Spleen (tissue), 11 donors: ENCODE measurements around the gene HOXD10. TPM values are rescaled to one million over a fixed set of nuclear protein-coding genes. Genes with fewer than 3 reads are reported as not detected.

Experiments used
- DNase-seq: peaks from one replicate; pipeline ENCODE4 v3.0.0-alpha.2; 2020
- H3K27ac ChIP-seq, 8 donors: fragments of 200-600 bp; sonication (generic) in 7 of 8; 1 replicate in 4 of 8; 2 replicates in 4 of 8; pipeline versions ENCODE4 v1.5.0 to v1.8.0; 2016 to 2021; ENCODE audit warnings: inconsistent platforms in 4 of 8, mild to moderate bottlenecking in 4 of 8, moderate library complexity in 1 of 8
- H3K27me3 ChIP-seq, 7 donors: fragments of 200-600 bp; sonication (generic) in 6 of 7; replicated peaks in 1 of 7; 1 replicate in 4 of 7; 2 replicates in 3 of 7; pipeline versions ENCODE4 v1.5.0 to v1.8.0; 2016 to 2021; ENCODE audit warnings: inconsistent platforms in 3 of 7, mild to moderate bottlenecking in 1 of 7
- H3K36me3 ChIP-seq, 6 donors: fragments of 200-600 bp; sonication (generic) in 5 of 6; 1 replicate in 4 of 6; 2 replicates in 2 of 6; pipeline versions ENCODE4 v1.5.0 to v1.8.0; 2016 to 2021; ENCODE audit warnings: inconsistent platforms in 2 of 6
- H3K4me1 ChIP-seq, 6 donors: fragments of 200-600 bp; sonication (generic) in 5 of 6; 1 replicate in 3 of 6; 2 replicates in 3 of 6; pipeline versions ENCODE4 v1.5.0 to v1.8.0; 2016 to 2021; ENCODE audit warnings: inconsistent platforms in 3 of 6
- H3K4me3 ChIP-seq, 8 donors: fragments of 200-600 bp; sonication (generic) in 7 of 8; 1 replicate in 4 of 8; 2 replicates in 4 of 8; pipeline versions ENCODE4 v1.5.0 to v1.8.0; 2016 to 2021; ENCODE audit warnings: inconsistent platforms in 4 of 8, mild to moderate bottlenecking in 4 of 8, moderate library complexity in 2 of 8
- H3K9me3 ChIP-seq, 8 donors: fragments of 200-600 bp; sonication (generic) in 7 of 8; 1 replicate in 4 of 8; 2 replicates in 4 of 8; pipeline versions ENCODE4 v1.5.0 to v1.8.0; 2016 to 2021; ENCODE audit warnings: inconsistent platforms in 4 of 8
- POLR2A ChIP-seq, 3 donors: fragments of 450-650 bp; IDR thresholded peaks; one replicate each; pipeline ENCODE4 v1.5.1; 2017; ENCODE audit warnings: antibody characterized with exemption in 3 of 3, mild to moderate bottlenecking in 1 of 3
- POLR2AphosphoS5 ChIP-seq, 3 donors: sonication (generic); formaldehyde crosslinking; IDR thresholded peaks; one replicate each; pipeline ENCODE4 v1.5.1; 2017; ENCODE audit warnings: antibody characterized with exemption in 3 of 3
- WGBS, 5 donors: extraction: QIAGEN DNeasy Blood & Tissue Kit in 3 of 5; methylation state at CpG; one replicate each; pipeline versions ENCODE4 v1.1.5 to v1.1.7; 2013 to 2018; 5-methylcytosine and 5-hydroxymethylcytosine counted together
- intact Hi-C: fragments of 100-400 bp; cut with DNase I; formaldehyde crosslinking; loops from one replicate; pipeline ENCODE4 v1.15.0; 2023; ENCODE audit warnings: low total_unique reads
- polyA plus RNA-seq, 3 donors: library from polyadenylated mRNA; stranded (reverse); fragments of 200-250 nt; gene quantifications; one replicate each; pipeline ENCODE4 v1.2.1, GENCODE V29; 2013
- total RNA-seq, 7 donors: library from RNA; depleted of rRNA in 3 of 7; stranded (reverse); fragments of >200 nt in 3 of 7; fragmentation: NEBNext Ultra II Directional in 4 of 7; extraction: Animal tissue kit (Norgen Biotek cat#: 25700) in 4 of 7; gene quantifications; one replicate each; pipeline versions ENCODE4 v1.1.0 to v1.2.1, GENCODE V29; 2016 to 2021
- TF ChIP-seq, protein P1 (sequence below), 11 experiments: fragments of 200-600 bp in 7 of 11; fragments of 450-650 bp in 4 of 11; sonication (generic) in 4 of 11; IDR thresholded peaks in 8 of 11; conservative IDR thresholded peaks in 3 of 11; 1 replicate in 7 of 11; 2 replicates in 4 of 11; pipeline versions ENCODE4 v1.4.0 to v1.8.0; 2016 to 2021; ENCODE audit warnings: antibody characterized with exemption in 11 of 11, inconsistent platforms in 4 of 11, mild to moderate bottlenecking in 1 of 11
- donor health status: healthy with polysubstance abuse.
- donor health status: DM: no; HTN: no; CAD: no; lungs with moderate emphysema.
- donor health status: DM: no; HTN: no; CAD: no.
- donor health status: Bipolar disorder and iron deficiency.
- donor health status: healthy.
- donor health status: DM: no; HTN: no; CAD: no.
- donor health status: DM: yes; HTN: yes; CAD: no.

The HOXD10 gene
- total and polyA plus RNA-seq, 10 donors, result 0.06 TPM; not detected in 9

- WGBS, 5 donors, result 15 to 22% (median 18%) methylated on average over 4 of the region's 4 CpGs
- no peaks in the 10 kb centered on the region for H3K36me3 ChIP-seq
- intact Hi-C loops, result loop anchor here (10.0 kb wide), 1 partner anchor 705 kb away; no protein-coding TSS in a partner anchor
- TF ChIP-seq POLR2A (IDR thresholded peaks at IDR 0.05) (no peak), POLR2AphosphoS5 (IDR thresholded peaks at IDR 0.05) (no peak)
- TF ChIP-seq, protein P1, sequence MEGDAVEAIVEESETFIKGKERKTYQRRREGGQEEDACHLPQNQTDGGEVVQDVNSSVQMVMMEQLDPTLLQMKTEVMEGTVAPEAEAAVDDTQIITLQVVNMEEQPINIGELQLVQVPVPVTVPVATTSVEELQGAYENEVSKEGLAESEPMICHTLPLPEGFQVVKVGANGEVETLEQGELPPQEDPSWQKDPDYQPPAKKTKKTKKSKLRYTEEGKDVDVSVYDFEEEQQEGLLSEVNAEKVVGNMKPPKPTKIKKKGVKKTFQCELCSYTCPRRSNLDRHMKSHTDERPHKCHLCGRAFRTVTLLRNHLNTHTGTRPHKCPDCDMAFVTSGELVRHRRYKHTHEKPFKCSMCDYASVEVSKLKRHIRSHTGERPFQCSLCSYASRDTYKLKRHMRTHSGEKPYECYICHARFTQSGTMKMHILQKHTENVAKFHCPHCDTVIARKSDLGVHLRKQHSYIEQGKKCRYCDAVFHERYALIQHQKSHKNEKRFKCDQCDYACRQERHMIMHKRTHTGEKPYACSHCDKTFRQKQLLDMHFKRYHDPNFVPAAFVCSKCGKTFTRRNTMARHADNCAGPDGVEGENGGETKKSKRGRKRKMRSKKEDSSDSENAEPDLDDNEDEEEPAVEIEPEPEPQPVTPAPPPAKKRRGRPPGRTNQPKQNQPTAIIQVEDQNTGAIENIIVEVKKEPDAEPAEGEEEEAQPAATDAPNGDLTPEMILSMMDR (IDR thresholded peaks at IDR 0.05 in 8 of 11, conservative IDR thresholded peaks at IDR 0.05 in 3 of 11), result no peak
- no peak overlapping the region for H3K4me3 ChIP-seq
- H3K9me3 ChIP-seq, result peaks cover 0 to 5% (median 0%) of the 10 kb centered on the region in 8 donors
- peaks cover 23 to 100% (median 97%) of the 10 kb centered on the region in 7 donors for H3K27me3 ChIP-seq
- peaks cover 10 to 49% (median 29%) of the 10 kb centered on the region in 6 donors for H3K4me1 ChIP-seq
- DNase-seq, result no peak
- H3K27ac ChIP-seq, result no peak overlapping the region
These were observed 6.6 kb upstream of the HOXD10 start for GRCh38 chr2:176109946-176110345.

GRCh38 chr2:176110415-176111308, 5.9 kb upstream of the HOXD10 start:
- Histone ChIP-seq H3K4me3 (no peak overlapping the region), H3K36me3 (no peaks in the 10 kb centered on the region), H3K27me3 (peaks cover 20 to 100% (median 97%) of the 10 kb centered on the region in 7 donors), H3K27ac (no peak overlapping the region), H3K4me1 (peaks cover 10 to 43% (median 27%) of the 10 kb centered on the region in 6 donors), H3K9me3 (peaks cover 0 to 5% (median 0%) of the 10 kb centered on the region in 8 donors)
- WGBS, 5 donors, result 19 to 29% (median 20%) methylated on average over 7 of the region's 7 CpGs
- no peak for TF ChIP-seq POLR2A (IDR thresholded peaks at IDR 0.05)
- TF ChIP-seq, protein P1 (IDR thresholded peaks at IDR 0.05 in 8 of 11, conservative IDR thresholded peaks at IDR 0.05 in 3 of 11), result no peak
- TF ChIP-seq POLR2AphosphoS5 (IDR thresholded peaks at IDR 0.05), result no peak
- intact Hi-C loops, result loop anchor here (10.0 kb wide), 1 partner anchor 704 kb away; no protein-coding TSS in a partner anchor
- no peak for DNase-seq

DNA sequence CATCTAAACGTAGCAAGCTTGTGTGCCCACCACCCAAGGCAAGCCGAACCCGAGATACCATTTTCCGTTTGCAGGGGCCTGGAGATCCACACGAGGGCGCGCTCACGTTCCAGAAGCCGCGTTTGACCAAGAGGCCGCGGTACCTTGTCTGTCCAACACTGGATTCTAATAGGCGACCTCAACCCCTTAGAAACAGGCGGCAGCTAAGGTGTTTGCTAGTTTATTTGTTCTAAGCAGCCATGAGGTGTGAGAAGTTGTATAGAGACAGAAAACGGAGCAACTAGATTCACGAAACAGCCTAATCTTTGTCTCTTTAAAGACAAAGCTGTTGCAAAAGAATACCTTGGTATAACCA, 5.3 kb upstream of the HOXD10 start:
- intact Hi-C loops, result loop anchor here (10.0 kb wide), 1 partner anchor 704 kb away; no protein-coding TSS in a partner anchor
- WGBS, 5 donors, result 3 to 4% (median 3%) methylated on average over 16 of the region's 16 CpGs

More for the DNA sequence above, 5.3 kb upstream of the HOXD10 start:
- no peak overlapping the region for H3K27ac ChIP-seq
- no peak overlapping the region for H3K4me3 ChIP-seq
- H3K9me3 ChIP-seq, result peaks cover 0 to 5% (median 0%) of the 10 kb centered on the region in 8 donors
- no peaks in the 10 kb centered on the region for H3K36me3 ChIP-seq
- peaks cover 20 to 100% (median 97%) of the 10 kb centered on the region in 7 donors for H3K27me3 ChIP-seq
- DNase-seq, result no peak
- peaks cover 10 to 43% (median 25%) of the 10 kb centered on the region in 6 donors for H3K4me1 ChIP-seq
- TF ChIP-seq, protein P1 (IDR thresholded peaks at IDR 0.05 in 8 of 11, conservative IDR thresholded peaks at IDR 0.05 in 3 of 11), result peak in 7 of 11 experiments; percentile 33 to 52 (median 40)
- TF ChIP-seq POLR2AphosphoS5 (IDR thresholded peaks at IDR 0.05) (peak in 2 of 3 donors; percentile 30 to 38), POLR2A (IDR thresholded peaks at IDR 0.05) (no peak)
